Small intestine (tissue), 7 donors: ENCODE results near the gene TWIST1. TPM values are rescaled to one million over a fixed set of nuclear protein-coding genes. Genes with fewer than 3 reads are reported as not detected.

Experiments
- DNase-seq, 2 donors: peaks; one replicate each; pipeline versions ENCODE4 v3.0.0 to v3.0.0-alpha.2; 2013
- FAIRE-seq: peaks from 2 replicates; lab custom pipeline; 2012; peaks lifted over from hg19 to GRCh38; lab: Jason Lieb, UNC
- H3K27ac ChIP-seq, 3 donors: one replicate each; pipeline ENCODE4 v1.5.1; 2013; ENCODE audit warnings: low read length in 2 of 3, mild to moderate bottlenecking in 2 of 3, control low read depth in 1 of 3, inconsistent platforms in 1 of 3, low read depth in 1 of 3, moderate library complexity in 1 of 3
- H3K27me3 ChIP-seq, 3 donors: one replicate each; pipeline ENCODE4 v1.6.1; 2013; ENCODE audit warnings: low read length in 3 of 3, inconsistent platforms in 1 of 3; ENCODE audit not compliant: control insufficient read depth in 3 of 3, insufficient read depth in 3 of 3
- H3K36me3 ChIP-seq, 3 donors: one replicate each; pipeline ENCODE4 v1.6.1; 2013; ENCODE audit warnings: low read length in 3 of 3, inconsistent platforms in 1 of 3, low read depth in 1 of 3, mild to moderate bottlenecking in 1 of 3, moderate library complexity in 1 of 3; ENCODE audit not compliant: control insufficient read depth in 3 of 3, insufficient read depth in 2 of 3
- H3K4me1 ChIP-seq, 3 donors: one replicate each; pipeline ENCODE4 v1.6.1; 2013; ENCODE audit warnings: low read length in 2 of 3, inconsistent platforms in 1 of 3, low read depth in 1 of 3, mild to moderate bottlenecking in 1 of 3, moderate library complexity in 1 of 3; ENCODE audit not compliant: control insufficient read depth in 3 of 3, insufficient read depth in 2 of 3
- H3K4me3 ChIP-seq, 3 donors: one replicate each; pipeline ENCODE4 v1.5.1; 2013; ENCODE audit warnings: low read length in 3 of 3, control low read depth in 1 of 3, inconsistent platforms in 1 of 3, low read depth in 1 of 3, mild to moderate bottlenecking in 1 of 3, moderate library complexity in 1 of 3
- H3K9me3 ChIP-seq, 2 donors: one replicate each; pipeline ENCODE4 v1.6.1; 2013; ENCODE audit warnings: low read depth in 1 of 2, low read length in 1 of 2; ENCODE audit not compliant: control insufficient read depth in 2 of 2, insufficient read depth in 1 of 2
- WGBS, 3 donors: extraction: QIAGEN DNeasy Blood & Tissue Kit; methylation state at CpG; one replicate each; pipeline ENCODE4 v1.1.7; 2013; 5-methylcytosine and 5-hydroxymethylcytosine counted together
- polyA plus RNA-seq, 4 donors: library from polyadenylated mRNA; stranded (reverse) in 3 of 4; unstranded in 1 of 4; fragments of 200-250 nt in 3 of 4; fragments of 120-200 nt in 1 of 4; gene quantifications; one replicate each; pipeline versions ENCODE4 v1.2.1 to v1.2.3, GENCODE V29; 2013
- donor health status: healthy with polysubstance abuse.
- donor health status: control.
- donor health status: control.
- donor health status: Bipolar disorder and iron deficiency.
- donor health status: healthy.

The TWIST1 gene
- polyA plus RNA-seq, 4 donors, result 0.36 to 0.72 TPM; not detected in 2

DNA sequence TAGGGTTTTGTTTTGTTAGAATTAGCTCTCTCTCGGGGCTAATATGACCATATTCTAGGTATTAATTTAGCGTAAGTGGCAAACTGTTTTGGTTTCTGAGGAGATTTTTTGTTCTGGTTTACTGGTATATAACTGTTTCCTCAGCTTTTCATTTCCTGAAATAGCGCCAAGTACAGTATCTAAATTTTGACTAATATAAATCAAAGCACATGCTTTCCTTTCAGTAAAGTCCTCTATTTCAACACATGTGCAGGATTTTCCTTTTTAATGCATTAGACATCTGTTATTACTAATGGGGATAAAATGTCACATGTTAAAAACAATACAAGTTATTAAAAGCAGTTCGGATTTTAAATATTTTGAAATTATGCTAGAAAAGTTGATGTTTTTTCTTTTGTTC is 16.4 kb upstream of the TWIST1 start:
- WGBS, 3 donors, result 60 to 70% (median 67%) methylated on average over 4 of the region's 4 CpGs
- no peak for DNase-seq
- no peak for FAIRE-seq
- Histone ChIP-seq H3K4me1 (no peaks in the 10 kb centered on the region), H3K27me3 (no peaks in the 10 kb centered on the region), H3K4me3 (no peak overlapping the region), H3K36me3 (no peaks in the 10 kb centered on the region), H3K27ac (no peak overlapping the region), H3K9me3 (no peaks in the 10 kb centered on the region)

DNA sequence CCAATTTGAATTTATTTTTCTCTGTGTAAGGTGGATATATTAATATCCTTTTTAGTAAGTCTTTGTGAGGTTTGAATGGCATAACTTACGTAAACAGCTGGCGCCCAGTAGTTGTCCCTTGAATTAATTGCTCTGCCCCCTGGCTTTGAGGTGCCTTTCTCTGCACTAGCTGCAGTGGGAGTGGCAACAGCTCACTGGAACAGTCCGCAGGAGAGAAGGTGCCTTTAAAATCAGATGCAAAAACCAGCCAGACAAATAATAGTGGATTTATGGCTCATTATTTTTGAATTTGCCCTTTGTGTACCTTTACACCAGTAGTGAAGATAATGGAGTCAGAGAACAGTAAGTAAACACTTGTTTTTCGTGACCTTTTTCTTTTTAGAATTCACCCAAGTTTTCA is 16.0 kb upstream of the TWIST1 start:
- Histone ChIP-seq H3K4me1 (no peaks in the 10 kb centered on the region), H3K27me3 (no peaks in the 10 kb centered on the region), H3K36me3 (no peaks in the 10 kb centered on the region), H3K9me3 (no peaks in the 10 kb centered on the region), H3K27ac (no peak overlapping the region), H3K4me3 (no peak overlapping the region)
- DNase-seq (no peak), FAIRE-seq (no peak)
- WGBS, 3 donors, result 50 to 72% (median 55%) methylated on average over 4 of the region's 4 CpGs

DNA sequence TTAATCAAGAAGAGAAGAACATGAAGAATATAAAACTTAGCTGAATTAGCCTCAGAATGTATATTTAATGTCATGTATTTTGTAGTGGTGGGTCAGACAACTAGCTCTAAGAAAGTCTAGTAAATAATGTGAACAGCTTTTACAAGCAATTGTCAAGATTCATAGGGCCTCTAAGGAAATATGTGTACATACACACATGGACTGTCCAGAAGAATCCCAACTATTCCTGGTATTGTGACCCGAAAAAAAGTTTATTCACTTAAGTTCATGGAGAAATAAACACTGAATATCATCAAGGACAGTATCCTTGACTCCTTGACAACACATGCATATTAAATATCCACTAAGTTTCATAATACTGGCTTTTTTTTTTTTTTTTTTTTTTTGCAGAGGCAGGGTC is 11.4 kb upstream of the TWIST1 start:
- 36 to 73% (median 69%) methylated on average over 1 of the region's 1 CpG for WGBS, 3 donors
- H3K4me1 ChIP-seq, result no peaks in the 10 kb centered on the region
- H3K27me3 ChIP-seq, result no peaks in the 10 kb centered on the region
- H3K36me3 ChIP-seq, result no peaks in the 10 kb centered on the region
- DNase-seq, result no peak
- H3K27ac ChIP-seq, result no peak overlapping the region
- no peak for FAIRE-seq
- H3K4me3 ChIP-seq, result no peak overlapping the region
- H3K9me3 ChIP-seq, result no peaks in the 10 kb centered on the region

DNA sequence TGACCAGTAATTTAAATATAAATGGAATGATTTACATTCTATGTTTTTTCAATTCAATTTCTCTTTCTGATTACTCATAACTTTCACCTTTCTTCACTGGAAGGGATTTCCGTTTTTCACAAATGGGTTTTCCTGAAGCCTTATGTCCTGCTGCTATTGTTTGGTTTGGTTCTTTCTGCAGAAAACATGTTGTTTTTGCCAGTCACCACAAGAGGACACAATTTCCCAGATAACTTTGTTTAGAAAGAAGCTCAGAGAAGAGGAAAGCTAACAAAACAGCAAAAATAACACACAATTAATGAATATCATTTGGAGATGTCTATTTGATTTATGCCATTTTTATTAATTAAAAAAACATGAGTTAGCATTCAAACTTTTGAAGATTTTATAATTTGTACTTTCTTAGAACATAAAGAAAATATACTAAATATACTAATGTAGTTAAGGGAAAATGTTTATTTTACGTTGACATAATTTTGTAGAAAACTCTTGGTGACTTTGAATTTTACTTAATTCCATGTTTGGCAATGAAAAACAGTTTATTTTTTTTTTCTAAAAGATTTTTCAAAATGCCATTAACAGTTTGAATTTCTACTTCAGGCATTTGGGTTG is 4.6 kb upstream of the TWIST1 start:
- H3K27ac ChIP-seq, result no peak overlapping the region
- DNase-seq, result no peak
- FAIRE-seq, result no peak
- no peak overlapping the region for H3K4me3 ChIP-seq
- H3K36me3 ChIP-seq, result no peaks in the 10 kb centered on the region
- 38 to 44% (median 38%) methylated on average over 2 of the region's 2 CpGs for WGBS, 3 donors
- peaks cover 4 to 40% (median 24%) of the 10 kb centered on the region in 3 donors for H3K27me3 ChIP-seq
- H3K4me1 ChIP-seq, result no peaks in the 10 kb centered on the region
- no peaks in the 10 kb centered on the region for H3K9me3 ChIP-seq

DNA sequence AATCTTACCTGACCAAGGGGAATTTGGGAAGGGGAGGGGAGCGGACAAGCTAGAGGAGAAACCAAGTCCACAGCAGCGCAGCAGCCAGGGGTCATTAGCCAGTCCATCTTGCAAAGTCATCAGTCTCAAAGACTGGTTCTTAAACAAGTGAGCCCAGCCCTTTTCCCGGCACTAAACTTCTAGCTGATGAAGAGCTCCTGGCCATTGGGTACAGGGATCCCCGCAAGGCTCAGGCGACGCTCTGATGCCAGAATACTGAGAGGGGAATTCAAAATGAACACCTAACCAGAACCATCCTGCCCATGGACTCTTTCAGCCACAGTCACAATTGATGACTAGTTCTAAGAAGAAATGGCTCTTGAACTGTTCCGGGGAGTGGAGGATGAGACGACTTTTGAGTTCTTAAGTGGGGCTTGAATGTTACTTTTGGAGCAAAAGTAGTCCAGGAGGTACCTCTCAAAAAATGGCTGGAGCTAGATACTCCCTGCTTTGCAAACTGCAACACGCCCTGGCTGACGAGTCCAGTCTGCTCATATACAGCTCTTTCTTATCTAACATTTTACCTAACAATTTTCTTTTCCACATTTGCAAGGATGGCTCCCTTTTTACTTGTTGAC is 2.5 kb upstream of the TWIST1 start:
- Histone ChIP-seq H3K4me3 (no peak overlapping the region), H3K27me3 (peaks cover 4 to 56% (median 32%) of the 10 kb centered on the region in 3 donors), H3K9me3 (no peaks in the 10 kb centered on the region), H3K36me3 (no peaks in the 10 kb centered on the region), H3K27ac (no peak overlapping the region), H3K4me1 (peaks cover 0 to 4% (median 0%) of the 10 kb centered on the region in 3 donors)
- FAIRE-seq, result no peak
- WGBS, 3 donors, result 10 to 15% (median 11%) methylated on average over 10 of the region's 10 CpGs
- DNase-seq, result no peak

DNA sequence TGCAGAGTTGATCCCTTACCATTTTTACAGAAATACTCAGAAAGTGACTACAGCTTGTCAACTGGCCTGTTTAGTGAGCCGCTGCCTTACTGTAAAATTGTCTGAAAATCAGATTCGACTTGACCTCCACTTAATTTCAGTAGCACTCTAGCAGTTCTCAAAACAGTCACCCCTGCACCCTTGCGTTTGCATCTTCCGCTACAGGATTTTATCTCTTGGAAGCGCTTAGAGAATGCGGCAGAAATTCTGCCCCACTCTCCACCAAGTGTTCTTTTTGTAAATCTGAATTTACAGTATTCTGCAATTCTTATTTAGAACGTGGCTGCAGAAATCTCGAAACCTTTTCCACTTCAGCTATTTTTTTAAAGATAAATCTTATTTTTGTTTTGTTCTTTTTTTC is 1.9 kb upstream of the TWIST1 start:
- Histone ChIP-seq H3K9me3 (no peaks in the 10 kb centered on the region), H3K4me1 (peaks cover 0 to 4% (median 0%) of the 10 kb centered on the region in 3 donors), H3K27me3 (peaks cover 4 to 56% (median 32%) of the 10 kb centered on the region in 3 donors), H3K27ac (no peak overlapping the region), H3K36me3 (no peaks in the 10 kb centered on the region), H3K4me3 (no peak overlapping the region)
- 14 to 19% (median 15%) methylated on average over 8 of the region's 8 CpGs for WGBS, 3 donors
- DNase-seq (no peak), FAIRE-seq (no peak)

DNA sequence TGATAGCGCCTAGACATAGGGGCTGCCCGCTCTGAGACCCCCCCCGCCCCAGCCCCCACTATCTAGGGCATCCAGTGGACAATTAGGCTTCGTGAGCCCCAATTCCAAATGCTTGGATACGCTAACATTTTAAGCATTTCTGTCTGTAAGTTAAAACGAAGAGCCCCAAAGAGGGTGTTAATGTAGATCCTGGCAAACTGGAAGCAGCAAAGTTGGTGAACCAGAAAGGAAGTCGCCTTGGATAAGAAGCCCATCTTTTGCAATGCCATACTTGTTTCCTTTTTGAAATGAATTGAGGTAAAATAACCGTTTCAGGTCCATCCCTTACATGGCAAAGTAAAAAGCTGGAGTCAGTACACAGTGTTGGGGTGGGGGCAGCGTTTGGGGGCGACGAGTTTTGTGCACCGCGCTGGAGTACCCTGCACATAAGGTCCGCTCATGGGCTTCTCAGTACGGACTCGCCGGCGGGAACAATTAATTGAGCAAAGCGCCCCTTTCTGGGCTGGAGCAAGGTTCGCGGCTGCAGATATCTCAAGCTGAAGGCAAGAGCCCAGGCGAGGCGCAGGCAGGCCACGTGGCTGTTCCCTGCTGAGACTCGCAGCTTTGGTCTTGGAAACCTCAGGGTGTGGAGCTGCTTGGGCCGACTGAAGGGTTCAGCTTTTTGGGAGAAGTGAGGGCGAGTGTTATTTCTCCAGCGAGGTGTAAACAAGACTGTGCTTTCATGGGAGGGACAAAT is 1.4 kb upstream of the TWIST1 start:
- WGBS, 3 donors, result 8 to 13% (median 9%) methylated on average over 28 of the region's 28 CpGs
- DNase-seq (no peak), FAIRE-seq (no peak)
- H3K27ac ChIP-seq, result no peak overlapping the region
- H3K36me3 ChIP-seq, result no peaks in the 10 kb centered on the region
- H3K27me3 ChIP-seq, result peaks cover 4 to 59% (median 32%) of the 10 kb centered on the region in 3 donors
- peaks cover 0 to 4% (median 0%) of the 10 kb centered on the region in 3 donors for H3K4me1 ChIP-seq
- H3K4me3 ChIP-seq, result no peak overlapping the region
- H3K9me3 ChIP-seq, result no peaks in the 10 kb centered on the region

DNA sequence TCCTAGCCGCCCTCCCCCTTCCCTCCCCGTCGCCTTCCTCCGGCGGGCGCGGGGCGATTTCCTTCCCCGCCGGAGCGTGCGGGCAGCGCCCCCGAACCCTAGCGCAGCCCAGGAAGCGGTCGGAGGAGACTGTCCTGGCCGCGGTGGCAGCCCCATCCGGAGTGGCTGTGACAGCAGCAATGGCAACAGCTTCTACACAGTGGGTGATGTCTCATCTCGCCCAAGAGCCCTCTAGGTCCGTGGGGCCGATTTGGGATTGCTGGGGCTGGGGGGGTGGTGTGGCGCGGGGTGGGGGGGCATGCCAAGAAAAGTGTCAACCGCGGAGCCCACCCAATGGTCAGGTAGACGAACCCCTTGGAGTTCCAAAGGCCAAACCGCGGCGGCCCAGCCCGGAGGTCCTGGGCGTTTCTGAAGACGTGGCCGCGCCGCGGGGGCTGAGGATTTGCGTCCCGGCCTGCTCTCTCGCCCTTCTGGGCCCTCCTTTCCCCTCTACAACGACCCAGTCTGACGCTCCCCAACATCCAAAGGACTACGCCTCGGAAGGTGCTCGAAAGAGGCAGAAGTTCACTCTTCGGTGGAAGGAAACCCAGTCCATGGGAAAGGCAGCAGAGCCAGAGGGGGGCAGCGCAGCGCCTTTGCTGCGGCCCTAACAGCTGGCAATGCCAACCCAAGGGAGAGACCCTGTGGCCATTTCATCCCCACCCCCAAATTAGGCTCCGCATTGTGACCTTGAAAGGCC is 603 bp upstream of the TWIST1 start:
- 3 to 12% (median 11%) methylated on average over 47 to 51 of the region's 51 CpGs for WGBS, 3 donors
- Histone ChIP-seq H3K4me1 (peaks cover 0 to 4% (median 0%) of the 10 kb centered on the region in 3 donors), H3K9me3 (no peaks in the 10 kb centered on the region), H3K27ac (no peak overlapping the region), H3K4me3 (peak overlapping the region; percentile 13 to 35 (median 15)), H3K27me3 (peaks cover 4 to 62% (median 32%) of the 10 kb centered on the region in 3 donors), H3K36me3 (no peaks in the 10 kb centered on the region)
- DNase-seq (no peak), FAIRE-seq (no peak)
